Epithelial cell of esophagus (primary cell): ENCODE measurements around the gene ERBIN.
A peak's percentile ranks its signal among the peaks of the same experiment; 100 is the strongest.
"Not testable (repeated sequence)": the region's sequence is repeated elsewhere in the genome, so short reads cannot be mapped to it uniquely, and the experiment has no call there.

Source experiments
- DNase-seq: peaks from one replicate; pipeline ENCODE4 v3.0.0; 2010; ENCODE audit warnings: low read depth
- H3K4me3 ChIP-seq: 2 replicates; pipeline ENCODE4 v1.5.1; 2011; ENCODE audit warnings: mild to moderate bottlenecking, low read length, control low read depth
- CTCF ChIP-seq: IDR thresholded peaks from 2 replicates; pipeline ENCODE4 v1.5.1; 2011; ENCODE audit warnings: low read depth, mild to moderate bottlenecking, low read length, control low read depth, inconsistent platforms; ENCODE audit not compliant: insufficient read depth; ENCODE audit errors: missing control alignments

The ERBIN gene

GRCh38 chr5:65926276-65926783, at the start of gene ERBIN:
ERBIN (plus strand) TSS chr5:65926575; CDS start chr5:65992719, 66,144 bp downstream.
- no peak for TF ChIP-seq CTCF
- DNase-seq, result peak; percentile 79
- H3K4me3 ChIP-seq, result peak within 1 kb of the TSS; percentile 81

- no peak for TF ChIP-seq CTCF
- DNase-seq, result no peak
- H3K4me3 ChIP-seq, result no peak overlapping the region
Observed at GRCh38 chr5:65876970-65877369, 49.4 kb upstream of the ERBIN start.

GRCh38 chr5:65879668-65880256, 46.6 kb upstream of the ERBIN start:
- DNase-seq, result peak; percentile 88

GRCh38 chr5:65880496-65881072, 45.8 kb upstream of the ERBIN start:
- H3K4me3 ChIP-seq, result no peak overlapping the region
- no peak for DNase-seq
- no peak for TF ChIP-seq CTCF

More at GRCh38 chr5:65879668-65880256, 46.6 kb upstream of the ERBIN start:
- not testable (repeated sequence) for H3K4me3 ChIP-seq

- DNase-seq, result no peak
- no peak overlapping the region for H3K4me3 ChIP-seq
- TF ChIP-seq CTCF, result no peak
Observed at GRCh38 chr5:65882278-65882677, 44.1 kb upstream of the ERBIN start.

- no peak overlapping the region for H3K4me3 ChIP-seq
- no peak for DNase-seq
- TF ChIP-seq CTCF, result no peak
Observed at GRCh38 chr5:65883461-65883860, 42.9 kb upstream of the ERBIN start.

GRCh38 chr5:65886387-65886786, 40.0 kb upstream of the ERBIN start:
- no peak overlapping the region for H3K4me3 ChIP-seq
- no peak for DNase-seq
- no peak for TF ChIP-seq CTCF

- H3K4me3 ChIP-seq, result not testable (repeated sequence)
Observed at GRCh38 chr5:65892024-65892423, 34.4 kb upstream of the ERBIN start.

More at GRCh38 chr5:65892024-65892423, 34.4 kb upstream of the ERBIN start:
- DNase-seq, result not testable (repeated sequence)
